NCI-H1105 treated with DMSO at 0.1 percent for 48 hours (cell line): ENCODE results near the gene FAM210A.
"Not testable (repeated sequence)": the region's sequence is repeated elsewhere in the genome, so short reads cannot be mapped to it uniquely, and the experiment has no call there.

Source experiments
- DNase-seq: peaks from one replicate; lab custom pipeline; 2025; lab: John Stamatoyannopoulos, UW

The FAM210A gene

DNA sequence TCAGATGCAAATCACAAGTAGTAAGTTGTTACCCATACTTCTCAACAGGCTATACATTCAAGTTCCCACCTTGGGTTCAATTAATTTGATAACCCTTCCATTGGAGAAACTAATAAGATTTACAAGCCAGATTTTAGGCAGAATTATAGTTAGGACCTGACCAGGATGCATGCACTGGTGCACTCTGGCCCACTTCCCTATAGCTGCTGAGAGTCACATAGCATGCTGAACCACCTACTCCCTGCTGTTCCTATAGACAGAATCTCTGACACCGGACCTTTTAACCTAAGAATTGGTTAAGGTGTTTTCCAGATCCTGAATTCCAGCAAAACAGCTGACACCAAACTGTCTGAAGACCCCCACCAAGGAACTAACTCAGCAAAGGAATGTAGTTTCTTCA is 26.2 kb downstream of the FAM210A start:
- no peak for DNase-seq

DNA sequence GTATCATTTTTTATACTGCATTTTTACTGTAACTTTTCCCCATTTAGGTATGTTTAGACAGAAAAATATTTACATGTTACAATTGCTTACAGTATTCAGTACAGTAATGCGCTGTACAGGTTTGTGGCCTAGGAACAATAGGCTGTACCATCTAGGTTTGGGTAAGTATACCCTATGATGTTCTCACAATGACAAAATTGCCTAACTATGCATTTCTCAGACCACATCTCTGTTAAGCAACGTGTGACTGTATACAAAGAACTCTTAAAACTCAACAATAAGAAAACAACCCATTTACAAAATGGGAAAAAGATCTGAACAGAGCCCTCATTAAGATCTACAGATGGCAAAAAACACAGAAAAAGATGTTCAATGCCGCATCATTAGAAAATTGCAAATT is 29.4 kb downstream of the FAM210A start:
- no peak for DNase-seq

DNA sequence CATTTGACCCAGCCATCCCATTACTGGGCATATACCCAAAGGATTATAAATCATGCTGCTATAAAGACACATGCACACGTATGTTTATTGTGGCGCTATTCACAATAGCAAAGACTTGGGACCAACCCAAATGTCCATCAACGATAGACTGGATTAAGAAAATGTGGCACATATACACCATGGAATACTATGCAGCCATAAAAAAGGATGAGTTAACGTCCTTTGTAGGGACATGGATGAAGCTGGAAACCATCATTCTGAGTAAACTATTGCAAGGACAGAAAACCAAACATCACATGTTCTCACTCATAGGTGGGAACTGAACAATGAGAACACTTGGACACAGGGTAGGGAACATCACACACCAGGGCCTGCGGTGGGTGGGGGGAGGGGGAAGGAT is 31.0 kb downstream of the FAM210A start:
- DNase-seq: not testable (repeated sequence)

DNA sequence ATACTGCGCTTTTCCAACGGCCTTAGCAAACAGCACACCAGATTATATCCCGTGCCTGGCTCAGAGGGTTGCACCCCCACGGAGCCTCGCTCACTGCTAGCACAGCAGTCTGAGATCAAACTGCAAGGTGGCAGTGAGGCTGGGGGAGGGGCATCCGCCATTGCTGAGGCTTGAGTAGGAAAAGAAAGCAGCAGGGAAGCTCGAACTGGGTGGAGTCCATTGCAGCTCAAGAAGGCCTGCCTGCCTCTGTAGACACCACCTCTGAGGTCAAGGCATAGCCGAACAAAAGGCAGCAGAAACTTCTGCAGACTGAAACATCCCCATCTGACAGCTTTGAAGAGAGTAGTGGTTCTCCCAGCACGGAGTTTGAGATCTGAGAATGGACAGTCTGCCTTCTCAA is 36.3 kb downstream of the FAM210A start:
- not testable (repeated sequence) for DNase-seq

DNA sequence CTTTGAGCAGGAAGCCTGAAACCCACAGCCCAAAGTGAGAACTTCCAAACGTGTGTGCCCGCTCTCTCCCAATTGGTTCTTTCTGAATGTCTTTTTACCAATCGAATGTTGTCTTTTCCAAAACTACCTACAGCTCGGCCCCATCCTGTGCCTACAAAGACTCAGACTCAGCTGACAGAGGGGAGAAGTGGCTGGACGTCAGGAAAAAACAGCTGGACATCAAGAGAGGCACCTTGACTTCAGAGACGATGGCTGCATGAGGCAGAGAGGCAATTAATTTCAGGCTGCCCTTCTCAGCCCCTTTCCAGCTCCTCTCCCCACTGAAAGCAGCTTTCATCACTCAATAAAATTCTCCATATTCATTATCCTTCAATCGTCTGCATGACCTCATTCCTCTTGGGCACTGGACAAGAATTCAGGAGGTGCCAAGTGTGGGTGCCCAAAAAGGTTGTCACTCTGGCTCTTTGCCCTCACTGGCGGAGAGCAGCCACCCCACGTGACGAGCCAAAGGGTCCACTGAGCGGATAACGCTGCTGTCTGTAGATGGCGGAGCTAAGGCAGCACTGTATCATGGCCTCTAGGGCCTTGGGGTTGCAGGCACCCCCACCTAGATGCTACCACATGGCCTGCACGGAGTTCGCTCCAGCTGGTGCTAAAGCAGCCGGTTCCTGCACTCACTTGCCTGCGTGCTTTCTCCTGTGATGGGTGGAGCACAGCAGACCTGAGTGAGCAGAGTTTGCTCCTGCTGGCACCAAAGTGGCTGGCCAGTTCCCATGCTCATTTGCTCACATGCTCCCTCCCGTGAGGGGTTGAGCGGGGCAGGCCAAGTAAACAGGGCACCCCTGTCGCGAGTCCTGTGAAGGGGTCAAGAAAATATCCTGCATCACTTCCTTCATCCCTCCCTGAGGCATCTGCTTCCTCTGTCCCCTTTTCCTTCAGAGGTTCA is 37.9 kb downstream of the FAM210A start:
- no peak for DNase-seq

DNA sequence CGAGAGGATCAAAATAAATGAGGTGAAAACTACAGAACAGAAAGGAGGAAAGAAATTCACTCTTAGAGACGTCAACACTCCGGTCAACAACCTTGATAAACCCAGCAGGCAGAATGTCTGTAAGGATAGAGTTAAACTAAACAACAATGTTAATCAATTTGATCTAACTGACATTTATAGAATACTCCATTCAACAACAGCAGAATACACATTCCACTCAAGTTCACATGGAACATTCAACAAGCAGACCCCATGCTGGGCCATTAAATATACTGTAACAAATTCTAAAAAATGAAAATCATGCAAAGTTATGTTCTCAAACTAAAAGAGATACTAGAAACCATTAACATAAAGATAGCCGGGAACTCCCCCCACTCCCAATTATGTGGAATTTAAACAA is 41.8 kb downstream of the FAM210A start:
- DNase-seq: no peak

DNA sequence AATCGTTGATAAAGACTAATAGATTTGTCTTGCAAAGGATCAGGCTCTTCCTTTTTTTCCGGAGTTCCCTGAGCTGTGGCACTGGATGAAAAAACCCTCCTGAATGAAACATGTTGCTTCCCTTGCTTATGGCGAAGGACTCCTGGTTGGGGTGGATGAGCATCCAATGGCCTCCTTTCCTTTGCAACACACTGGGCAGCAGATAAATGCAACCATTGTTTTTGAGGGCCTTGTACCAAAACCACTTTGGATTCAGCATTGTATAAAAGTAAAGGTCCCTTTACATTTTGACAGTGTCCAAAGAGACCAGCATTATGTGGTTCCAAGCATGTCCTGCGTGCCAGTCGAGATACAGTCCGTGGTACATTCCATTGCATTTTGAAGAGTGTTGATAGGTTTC is 44.7 kb downstream of the FAM210A start:
- DNase-seq: no peak

DNA sequence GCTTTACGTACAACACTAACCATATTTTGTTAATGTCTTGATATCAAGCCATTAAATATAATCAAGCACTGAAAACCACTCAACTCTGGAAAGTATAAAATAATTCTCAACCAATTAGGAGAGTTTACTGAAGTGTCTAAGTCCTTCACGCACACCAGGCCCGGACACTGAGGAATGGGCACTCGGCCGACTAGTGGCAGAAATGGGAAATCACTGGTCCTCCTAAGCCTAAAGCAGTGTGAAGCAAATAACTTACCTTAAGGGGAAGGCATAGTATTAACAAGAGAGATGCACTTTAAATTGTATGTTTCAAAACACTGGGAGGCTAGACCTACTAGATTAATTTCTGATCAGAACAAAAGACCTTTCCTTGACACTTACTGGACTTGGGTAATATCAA is 45.7 kb downstream of the FAM210A start:
- DNase-seq: no peak

DNA sequence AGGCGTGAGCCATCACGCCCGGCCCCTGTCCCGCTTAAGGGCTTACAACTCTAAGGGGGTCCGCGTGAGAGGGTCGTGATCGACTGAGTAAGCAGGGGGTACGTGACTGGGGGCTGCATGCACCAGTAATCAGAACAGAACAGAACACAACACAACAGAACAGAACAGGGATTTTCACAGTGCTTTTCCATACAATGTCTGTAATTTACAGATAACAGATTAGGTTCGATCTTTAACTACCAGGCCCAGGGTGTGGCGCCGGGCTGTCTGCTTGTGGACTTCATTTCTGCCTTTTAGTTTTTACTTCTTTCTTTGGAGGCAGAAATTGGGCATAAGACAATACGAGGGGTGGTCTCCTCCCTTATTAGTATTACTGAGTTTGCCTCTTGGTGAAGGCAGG is 49.0 kb downstream of the FAM210A start:
- DNase-seq: not testable (repeated sequence)

DNA sequence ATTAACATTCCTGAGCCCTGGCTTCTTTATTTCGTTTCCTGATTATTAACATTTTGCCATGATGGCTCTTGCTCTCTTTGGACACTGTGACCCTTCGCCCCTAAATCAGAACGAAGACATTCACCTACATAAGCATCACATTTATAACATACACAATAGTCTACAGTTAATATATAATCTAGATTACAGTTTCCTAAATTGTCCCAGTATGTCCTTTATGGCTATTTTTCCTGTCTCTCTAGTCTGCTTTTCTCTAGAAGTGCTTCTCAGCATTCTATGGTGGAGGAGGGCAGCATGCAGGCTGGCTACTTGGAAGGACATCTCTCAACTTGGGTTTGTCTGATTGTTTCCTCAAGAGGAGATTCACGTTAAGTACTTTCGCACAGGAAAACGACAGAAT is 49.9 kb downstream of the FAM210A start:
- no peak for DNase-seq

DNA sequence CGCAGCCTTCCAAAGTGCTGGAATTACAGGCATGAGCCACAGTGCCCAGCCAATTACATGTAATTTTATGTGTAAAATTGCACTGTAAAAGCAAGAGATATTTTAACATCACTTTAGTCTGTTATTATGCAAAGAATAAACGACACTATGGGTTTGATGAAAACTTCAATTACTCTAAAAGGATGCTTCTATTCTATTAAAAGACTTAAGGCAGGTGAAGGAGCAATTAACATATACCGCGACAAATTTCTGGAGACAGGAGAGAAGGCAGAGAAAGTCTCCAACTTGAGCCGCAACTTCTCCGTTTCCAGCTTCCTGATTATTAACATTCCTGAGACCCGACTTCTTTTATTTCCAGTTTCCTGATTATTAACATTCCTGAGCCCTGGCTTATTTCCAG is 53.7 kb downstream of the FAM210A start:
- no peak for DNase-seq

DNA sequence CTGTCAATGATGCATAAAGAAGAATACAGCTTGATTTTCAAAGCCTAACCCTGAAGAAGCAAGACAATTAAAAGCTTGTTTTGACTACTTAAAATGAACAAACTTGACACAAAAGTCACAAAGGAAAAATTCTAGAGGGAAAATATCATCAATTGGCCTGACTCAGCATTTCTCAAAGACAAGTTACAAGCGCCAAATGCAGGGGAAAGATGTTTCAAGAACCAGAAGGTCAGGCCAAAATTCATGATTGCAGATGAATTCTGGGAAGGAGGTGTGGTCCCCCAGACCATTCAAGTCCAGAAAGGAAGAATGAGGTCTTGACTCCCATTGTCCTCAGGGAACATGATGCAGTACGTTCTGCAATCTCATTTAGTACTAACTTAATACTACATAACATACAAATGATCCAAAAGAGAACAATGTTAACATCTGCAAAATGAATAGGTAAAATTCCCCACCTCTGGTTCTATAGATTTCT is 64.5 kb downstream of the FAM210A start:
- no peak for DNase-seq

DNA sequence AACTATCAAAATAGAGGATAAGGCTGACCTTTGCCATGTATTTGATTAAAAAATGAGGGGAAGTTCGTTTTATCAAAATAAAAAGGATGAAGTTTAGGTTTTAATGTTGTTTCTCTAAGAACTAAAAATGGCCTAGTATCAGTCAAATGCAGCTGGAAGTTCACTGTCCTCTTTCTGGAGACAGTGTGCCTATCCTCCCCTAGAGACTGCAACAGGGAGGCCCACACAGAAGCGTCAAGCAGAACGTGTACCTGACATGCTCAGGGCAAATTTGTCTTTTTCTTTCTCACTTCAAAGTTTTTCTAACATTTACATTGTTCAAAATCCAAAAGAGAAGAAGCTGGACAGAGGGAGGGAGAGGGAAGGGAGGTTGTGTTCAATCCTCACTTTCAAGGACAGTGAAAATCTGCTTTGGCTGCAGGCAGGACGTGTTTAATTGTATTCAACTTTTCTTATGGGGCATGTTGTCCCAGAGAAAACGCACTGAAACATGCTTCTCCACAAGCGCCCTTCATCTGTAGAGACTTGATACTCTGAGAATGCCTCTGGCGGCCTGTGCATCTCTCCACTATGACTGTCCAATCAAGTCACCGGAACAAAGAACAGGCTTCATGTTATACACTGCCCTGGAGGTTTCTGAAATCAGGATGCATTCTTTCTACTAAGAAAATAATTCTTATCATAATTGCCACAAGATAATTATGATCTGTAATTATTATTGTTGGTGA is 65.1 kb downstream of the FAM210A start:
- DNase-seq: no peak

DNA sequence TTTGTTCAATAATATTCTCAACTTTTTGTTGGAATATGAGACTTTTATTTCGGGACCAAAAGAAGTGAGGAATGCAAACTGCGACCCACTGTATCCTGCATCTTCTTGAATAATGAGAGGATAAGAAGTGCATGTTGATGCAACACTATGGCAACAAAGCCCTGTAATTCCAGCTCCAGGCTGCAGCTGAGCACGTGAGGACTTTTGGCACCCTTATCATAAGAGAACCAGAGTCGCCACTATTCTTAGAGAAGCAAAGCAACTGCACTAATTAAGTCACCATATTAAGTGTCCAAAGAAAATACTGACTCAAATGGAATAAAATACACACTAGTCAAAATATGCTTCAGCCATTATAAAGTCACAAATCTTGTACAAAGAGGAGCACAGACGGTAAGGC is 65.8 kb downstream of the FAM210A start:
- no peak for DNase-seq

DNA sequence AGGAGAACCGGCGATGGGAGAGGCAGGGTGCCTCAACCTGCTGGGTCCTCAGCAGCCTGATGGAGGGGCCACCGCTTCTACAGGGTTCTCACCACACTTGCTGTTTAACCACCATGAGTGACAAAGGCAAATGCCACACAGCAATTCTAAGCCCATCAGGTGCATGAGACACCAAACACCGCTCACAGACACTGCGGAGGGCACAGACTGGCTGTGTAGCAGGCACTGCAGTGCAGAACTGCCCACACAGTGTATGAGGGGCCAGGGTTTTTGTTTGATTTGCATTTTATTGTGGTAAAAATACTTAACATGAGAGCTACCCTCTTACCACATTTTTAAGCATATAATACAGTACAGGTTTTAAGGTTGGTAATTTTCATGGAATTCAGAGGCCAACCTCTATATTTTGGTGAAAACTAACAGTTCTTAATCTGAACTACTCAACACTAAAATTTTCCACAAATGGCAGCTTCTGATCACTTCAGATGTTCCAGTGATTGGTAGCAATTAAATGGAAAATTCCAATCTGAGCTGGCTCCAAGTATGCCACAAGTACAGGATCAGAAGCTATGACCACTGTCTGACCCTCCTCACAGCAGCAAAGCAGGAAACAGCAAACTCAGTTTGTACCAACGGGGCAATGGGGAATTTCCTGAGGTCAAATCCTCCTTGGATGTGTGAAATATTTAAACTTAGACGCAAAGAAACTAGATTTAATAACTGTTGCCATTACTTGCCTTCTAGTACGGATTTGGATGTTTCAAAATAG is 67.7 kb downstream of the FAM210A start:
- DNase-seq: no peak

DNA sequence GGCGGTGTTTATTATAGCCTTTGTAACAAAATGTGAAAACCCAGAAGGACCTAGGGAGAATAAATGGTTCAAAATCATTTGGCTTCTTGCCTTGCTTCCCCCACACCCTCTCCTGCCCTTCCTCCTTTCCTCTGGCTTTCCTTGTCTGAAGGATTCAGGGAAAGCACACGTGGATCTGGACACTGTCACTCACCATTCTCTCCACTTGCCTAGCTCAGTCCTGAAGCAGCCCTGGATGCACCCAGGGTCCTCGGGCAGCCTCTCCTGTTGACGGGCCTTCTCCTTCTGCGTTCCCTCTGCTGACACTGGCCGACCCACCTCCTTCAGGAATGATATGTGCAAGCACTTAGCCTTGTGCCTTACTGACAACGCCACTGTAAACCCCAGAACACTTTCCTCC is 68.4 kb downstream of the FAM210A start:
- no peak for DNase-seq

DNA sequence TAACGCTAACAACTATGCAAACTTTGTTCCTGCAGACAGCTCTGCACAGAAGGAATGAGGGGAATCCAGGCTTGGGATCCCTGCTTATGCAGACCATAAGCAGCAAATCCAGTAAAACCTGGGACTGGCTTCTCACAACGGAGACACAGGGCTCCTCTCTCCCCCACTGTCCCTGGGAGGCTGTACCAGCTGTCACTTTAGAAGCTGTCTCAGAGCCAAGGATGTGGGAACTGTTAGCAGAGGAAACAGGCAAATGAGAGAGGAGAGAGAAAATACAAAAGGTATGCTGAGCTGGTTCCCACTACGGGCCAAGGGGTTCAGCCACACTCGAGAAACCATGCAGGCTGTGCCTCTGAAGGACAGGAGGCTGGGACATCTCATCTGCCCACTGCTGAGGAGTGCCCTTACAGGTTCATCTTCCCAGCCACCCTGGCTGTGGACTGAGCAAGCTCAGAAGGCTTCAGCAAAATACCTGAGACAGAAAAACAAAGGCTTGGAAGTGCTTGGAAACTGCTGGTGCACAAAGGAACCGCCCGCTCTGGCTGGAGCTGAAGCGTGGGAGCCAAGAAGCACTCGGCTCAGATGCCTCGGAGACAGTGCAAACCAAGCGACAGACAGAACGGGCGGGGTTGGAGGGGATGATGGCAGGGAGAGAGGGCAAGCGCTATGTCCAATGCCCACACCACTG is 72.5 kb downstream of the FAM210A start:
- DNase-seq: peak; percentile 5

DNA sequence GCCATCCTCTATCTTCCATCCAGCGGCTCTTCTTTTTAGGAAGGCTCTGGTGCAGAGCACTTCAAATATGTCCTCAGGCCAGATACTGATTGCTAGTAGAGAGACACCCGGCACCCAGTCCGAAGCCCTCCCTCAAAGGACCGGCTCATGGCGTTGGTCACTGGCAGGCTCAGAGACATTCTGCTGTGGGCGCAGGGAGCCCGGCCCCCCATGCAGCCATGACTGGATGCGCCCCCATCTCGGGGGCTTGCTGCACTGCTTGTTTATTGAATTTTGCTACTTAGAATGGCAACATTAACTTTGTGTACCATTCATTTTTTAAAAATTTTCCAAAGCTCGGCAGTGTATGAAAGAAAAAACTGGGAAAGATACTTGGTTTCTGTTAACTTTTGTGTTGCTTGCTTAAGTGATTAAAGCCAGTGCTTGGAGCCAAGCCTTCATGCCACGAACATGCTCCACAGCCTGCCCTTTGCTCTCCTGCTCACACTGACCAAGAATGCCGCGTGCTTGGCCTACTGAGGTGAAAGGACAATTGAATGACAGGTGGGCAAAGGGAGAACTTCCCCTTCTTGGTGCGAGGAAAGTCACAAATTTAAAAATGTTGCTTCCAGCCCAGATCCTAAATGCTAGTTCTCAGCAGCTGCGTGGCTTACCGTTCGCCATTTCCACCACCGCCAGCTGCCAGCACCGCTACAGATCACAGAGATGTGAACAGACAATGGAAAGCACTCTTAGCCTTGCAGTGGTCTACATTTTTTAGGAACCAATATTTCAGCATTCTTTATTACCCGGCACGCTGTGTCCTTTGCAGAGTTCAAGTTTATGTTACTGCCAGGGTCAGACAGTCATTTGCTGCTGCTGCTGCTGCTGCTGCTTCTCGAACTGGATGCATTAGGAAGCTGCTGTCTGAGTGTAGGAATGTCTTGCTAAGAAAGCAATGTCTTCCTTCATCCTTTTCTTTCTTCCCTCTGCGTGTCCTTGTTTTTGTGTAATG is 76.7 kb downstream of the FAM210A start:
- DNase-seq: no peak

DNA sequence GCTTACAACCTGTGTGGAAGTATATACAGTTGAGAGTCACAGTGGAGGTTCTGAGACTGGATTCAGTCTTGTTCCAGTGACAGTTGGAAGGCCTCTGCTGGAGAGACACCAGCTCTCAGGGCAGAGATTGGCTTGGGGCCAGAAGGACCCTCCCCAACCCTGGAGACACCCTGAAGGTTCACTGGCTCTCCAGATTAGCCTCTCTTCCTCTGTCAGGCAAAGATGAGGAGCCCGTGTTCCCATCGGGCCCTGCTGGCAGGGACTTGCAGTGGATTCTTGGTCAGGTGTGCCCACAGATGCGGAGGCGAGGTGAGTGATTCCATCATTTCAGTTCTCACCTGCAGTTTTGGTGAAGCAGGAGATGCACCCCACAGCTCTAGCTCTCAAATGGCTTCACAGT is 78.6 kb downstream of the FAM210A start:
- DNase-seq: no peak

DNA sequence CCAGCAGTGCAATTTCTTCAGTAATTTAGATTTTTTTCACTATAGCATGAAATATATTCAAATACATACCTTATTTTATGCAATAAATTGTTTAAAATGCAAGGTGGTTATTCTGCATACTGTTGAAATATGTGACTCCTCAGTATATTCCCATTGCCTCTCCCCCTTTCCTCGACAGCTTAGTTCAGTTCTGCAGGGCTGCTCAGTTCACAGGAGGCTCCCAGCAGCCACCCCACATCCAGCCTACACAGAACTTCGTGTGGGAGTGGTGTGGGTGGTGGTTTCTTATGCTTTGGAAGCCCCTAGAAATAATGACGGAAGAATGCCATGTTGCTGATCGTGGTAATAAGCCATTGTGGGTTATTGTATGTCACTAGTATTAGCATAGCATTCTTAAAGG is 79.7 kb downstream of the FAM210A start:
- DNase-seq: no peak

DNA sequence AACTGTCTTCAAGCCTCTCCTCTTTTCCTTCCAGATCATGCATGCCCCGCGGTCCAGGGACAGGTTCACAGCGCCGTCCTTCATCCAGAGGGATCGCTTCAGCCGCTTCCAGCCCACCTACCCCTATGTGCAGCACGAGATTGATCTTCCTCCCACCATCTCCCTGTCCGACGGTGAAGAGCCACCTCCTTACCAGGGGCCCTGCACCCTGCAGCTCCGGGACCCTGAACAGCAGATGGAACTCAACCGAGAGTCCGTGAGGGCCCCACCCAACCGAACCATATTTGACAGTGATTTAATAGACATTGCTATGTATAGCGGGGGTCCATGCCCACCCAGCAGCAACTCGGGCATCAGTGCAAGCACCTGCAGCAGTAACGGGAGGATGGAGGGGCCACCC is 81.3 kb downstream of the FAM210A start:
- DNase-seq: no peak
